RPMI8226 (cell line): ENCODE data around the gene LY6G6C.

Experiments used
- DNase-seq: peaks from one replicate; pipeline ENCODE4 v3.0.0-alpha.2; 2015

Gene LY6G6C

DNA sequence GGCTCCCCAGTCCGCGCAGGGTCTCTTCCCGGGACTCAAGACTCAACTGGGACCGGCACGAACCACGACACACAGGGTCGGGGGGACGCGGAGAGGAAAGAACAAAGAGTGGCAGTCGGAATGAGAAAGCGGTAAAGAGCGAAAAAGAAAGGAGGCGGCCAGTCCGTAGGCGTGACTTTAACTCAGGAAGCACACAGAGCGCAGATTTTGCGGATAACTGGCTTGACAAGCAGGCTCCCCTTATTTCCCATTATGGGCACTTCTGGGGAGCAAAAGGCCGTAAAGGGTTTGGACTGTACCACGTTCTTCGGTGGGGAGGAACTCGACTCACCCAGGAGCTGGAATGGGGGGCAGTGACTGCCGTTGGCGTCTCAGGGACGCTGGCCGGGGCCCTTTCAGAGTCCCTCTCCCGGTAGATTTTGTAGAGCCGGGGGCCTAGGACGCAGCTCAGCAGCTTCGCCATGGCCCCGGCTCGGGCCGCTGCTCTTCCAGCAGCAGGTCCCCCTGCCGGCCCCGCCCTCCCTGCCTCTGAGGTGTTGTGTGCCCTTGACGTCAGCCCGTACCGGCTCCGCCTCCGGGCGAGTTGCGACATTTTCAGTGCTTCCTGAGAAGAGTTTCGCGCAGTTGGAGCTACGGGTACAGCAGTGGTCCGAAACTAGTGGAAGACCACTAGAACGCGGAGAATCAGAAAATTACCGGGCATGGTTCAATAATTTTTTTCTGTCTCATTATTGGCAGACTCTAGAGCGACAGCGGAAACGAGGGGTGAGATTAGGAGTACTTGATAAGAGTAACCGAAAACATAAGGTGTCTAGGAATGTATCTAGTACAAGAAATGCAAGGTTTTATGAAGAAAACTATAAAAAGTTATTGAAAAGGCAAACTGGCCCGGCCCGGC is 18.5 kb downstream of the LY6G6C start, which contains the start of gene ABHD16A:
Gene ABHD16A, minus strand, starts transcription at position 506 of the 898 bp plus-strand sequence. Its CDS starts 43 bp downstream, at position 463.
- DNase-seq: peak; percentile 98

- no peak for DNase-seq
Measured at GRCh38 chr6:31702405-31702818, 19.1 kb downstream of the LY6G6C start.

- peak; percentile 54 for DNase-seq
Measured at GRCh38 chr6:31701666-31702404, 19.7 kb downstream of the LY6G6C start.

- no peak for DNase-seq
Measured at GRCh38 chr6:31700740-31701401, 20.7 kb downstream of the LY6G6C start.

DNA sequence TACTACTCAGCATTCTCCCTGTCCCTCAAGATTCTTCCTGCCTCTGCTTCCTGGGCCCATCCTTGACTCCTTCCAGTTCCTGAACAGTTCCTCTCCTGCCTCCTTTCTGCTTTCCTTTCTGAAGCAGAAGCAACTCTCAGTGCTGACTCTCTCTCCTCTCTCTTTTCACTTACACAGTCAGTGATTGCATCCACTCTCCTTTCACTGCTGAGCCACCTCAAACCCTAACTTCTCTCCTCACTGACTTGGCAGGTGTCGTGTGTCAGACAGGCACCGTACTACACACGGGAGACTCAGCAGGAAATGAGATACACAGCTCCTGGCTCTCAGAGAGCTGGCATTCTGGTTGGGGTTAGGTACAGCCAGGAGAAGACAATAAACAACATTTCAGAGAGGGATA is 24.0 kb downstream of the LY6G6C start:
- DNase-seq: no peak

DNA sequence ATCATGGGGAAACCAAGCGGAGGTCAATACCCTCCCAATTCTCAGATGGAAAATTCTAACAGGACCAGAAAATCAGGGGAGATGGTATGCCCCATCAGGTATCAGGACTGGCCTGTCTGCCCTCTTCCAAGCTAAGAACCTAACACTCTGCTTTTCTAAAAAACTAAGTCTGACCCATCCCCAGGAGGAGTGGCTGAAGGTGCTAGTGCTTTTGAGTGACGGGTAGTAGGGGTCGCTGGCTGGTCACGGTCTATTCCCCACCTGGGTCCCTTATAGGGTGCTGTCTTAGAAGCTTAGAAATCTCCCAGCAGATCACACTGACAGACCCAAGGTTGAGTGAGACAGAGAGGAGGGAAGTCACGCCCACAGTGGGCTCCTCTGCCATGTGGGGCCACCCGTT is 28.0 kb downstream of the LY6G6C start:
- no peak for DNase-seq

GRCh38 chr6:31692886-31693285 is 28.7 kb downstream of the LY6G6C start:
- DNase-seq: no peak

GRCh38 chr6:31692353-31692752 is 29.2 kb downstream of the LY6G6C start:
- DNase-seq: no peak

- DNase-seq: no peak
Measured at GRCh38 chr6:31691564-31692108, 29.9 kb downstream of the LY6G6C start.

GRCh38 chr6:31691078-31691463 is 30.5 kb downstream of the LY6G6C start:
- no peak for DNase-seq

DNA sequence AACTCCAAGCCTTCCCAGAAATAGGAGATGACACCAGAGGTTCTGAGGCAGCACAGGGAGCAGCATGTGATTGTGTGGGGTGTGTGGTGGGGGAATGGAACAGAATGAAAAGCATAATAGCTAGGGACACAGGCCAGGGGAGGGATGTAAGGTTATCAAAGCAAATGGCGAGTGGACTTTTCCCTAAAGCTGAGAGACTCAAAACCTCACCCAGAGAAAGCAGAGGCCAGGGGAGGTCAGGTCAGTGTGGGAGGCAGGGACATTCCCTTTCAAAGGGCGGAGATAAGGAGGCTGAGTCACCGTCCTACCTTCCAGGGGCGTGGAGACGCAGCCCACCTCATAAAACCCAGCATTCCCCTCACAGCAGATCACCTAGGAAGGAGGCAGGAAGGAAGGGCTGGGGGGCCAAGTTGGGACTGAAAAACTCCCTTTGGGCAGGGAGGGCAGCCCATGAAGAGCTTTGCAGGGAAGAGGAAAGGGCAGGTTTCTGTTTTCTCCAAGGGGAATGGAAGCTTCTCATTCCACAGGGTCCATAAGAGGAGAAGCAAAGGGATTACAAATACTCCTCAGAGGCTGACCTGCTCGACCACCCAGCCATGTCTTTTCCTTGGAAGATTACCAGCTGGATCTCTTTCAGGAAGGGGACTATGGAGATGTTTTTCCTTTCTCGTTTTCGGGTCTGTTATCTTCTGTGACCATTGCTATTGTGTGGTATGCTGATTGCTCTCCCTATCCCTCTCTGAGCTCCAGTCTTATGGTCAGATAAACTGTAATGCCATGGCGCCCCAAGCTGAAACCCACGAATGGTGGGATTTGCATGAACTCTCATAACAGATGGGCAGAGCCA is 31.1 kb downstream of the LY6G6C start:
- no peak for DNase-seq

DNA sequence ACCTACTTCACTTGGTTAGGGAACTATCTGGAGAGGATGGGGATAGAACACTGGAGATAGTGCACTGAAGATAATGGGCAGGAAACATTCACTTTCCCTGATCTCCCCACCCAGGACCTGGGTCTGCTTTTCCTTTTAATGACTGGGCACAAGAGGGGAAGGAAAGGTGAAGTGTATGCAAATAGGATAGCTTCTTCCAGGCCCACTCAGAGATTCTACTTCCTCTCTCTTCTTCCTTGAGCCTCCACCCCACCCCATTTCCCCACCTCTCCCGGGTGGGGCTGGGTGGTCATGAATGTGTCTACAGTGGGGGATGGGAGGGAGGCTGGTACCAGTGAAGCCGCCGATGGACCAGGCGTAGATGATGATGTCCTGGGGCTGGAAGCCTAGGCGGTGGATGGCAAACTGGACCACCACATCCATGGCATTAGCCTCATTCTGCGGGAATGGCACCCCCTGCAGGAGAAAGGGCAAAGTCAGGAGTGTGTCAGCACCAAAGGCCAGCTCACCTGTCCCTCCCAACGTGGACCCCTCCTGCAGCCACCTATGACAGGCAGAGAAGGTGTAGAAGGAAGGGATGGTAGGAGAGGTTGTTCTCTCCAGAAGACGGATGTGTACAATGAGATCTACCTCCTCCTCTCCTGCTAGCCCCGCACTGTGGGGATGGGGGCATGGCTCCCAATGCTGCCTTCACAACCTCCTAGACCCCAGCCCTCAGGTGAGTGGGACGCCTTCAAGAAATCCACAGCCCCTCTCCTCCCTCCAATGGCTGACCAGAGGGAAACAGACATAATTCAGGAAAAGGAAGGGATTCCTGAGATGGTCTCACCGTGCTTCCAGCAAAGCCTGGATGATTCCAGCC is 32.1 kb downstream of the LY6G6C start:
- DNase-seq: no peak

DNA sequence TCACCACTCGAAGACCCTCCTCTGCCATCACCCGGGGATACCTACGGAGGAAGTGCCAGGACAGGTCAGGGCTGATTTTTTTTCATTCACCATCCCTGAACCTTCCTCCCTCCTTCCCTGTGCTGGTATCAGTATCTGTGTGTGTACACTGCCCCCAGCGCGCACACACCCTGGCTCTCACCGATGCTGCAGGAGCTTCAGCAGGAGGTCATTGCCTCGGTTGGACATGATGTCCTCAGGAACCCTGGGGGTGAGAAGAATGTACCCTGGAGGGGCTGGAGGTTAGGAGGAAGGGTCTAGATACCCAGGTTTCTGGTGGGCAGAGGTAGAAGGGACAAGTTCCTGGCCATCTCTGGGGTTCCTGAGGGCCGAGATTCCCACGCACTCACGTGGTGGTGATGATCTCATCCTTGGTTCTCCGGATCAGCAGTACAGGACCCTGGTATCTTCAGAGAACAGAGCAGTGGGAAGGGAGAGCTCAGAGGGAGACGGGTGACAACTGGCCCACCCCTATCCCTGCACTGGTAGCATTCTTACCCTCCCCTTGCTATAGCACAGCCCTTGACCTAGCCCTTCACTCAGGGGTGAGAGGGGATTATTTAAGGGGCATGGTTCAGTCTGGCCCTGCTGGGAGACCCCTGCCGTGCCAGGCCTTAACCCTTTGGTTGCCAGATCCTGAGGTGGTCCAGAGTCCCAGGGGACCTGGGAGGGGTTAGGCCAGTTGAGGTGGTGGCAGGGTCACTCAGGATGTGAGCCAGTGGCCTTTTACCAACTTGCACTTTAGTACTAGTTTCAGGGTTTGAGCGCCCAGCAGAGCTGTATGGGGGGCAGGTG is 33.5 kb downstream of the LY6G6C start:
- DNase-seq: no peak

- DNase-seq: no peak
Measured at GRCh38 chr6:31687321-31687720, 34.2 kb downstream of the LY6G6C start.

DNA sequence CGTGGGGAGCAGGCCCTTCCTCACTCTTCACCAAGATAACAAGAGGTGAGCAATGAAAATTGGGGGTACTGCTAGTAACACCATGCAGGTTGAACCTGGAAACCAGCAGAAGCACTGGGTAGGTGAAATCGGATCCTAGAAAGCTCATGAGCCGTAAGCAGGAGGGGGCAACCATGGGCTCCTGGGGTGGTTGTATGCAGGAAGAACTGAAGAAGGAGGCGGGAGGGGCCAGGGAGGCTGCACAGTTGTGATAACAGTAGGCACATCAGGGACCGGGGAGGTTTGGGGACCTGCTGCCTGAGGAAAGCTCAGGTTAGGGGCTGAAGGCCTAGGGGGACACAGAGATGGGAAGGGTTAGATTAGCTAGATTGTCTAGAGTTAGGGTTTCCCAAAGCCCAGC is 35.1 kb downstream of the LY6G6C start:
- no peak for DNase-seq

DNA sequence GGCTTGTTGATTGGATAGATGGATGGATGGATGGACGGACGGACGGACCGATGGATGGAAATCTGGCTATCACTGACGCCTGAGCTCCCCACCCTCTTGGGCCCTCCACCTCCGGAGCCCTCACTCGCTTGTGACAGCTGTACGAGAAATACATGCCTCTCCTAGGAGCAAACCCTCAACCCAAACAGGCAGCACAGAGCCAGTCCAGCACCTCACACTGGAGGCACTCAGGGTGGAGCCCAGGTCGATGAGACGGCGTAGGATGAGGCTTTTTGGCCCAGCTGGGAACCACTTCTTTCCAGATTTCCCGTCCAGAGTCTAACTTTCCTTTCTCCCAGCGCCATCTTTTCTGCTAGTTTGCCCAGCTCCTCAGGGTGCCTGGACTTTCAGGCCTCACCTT is 38.0 kb downstream of the LY6G6C start:
- no peak for DNase-seq

- peak; percentile 68 for DNase-seq
Measured at GRCh38 chr6:31681135-31681671, 40.3 kb downstream of the LY6G6C start.

DNA sequence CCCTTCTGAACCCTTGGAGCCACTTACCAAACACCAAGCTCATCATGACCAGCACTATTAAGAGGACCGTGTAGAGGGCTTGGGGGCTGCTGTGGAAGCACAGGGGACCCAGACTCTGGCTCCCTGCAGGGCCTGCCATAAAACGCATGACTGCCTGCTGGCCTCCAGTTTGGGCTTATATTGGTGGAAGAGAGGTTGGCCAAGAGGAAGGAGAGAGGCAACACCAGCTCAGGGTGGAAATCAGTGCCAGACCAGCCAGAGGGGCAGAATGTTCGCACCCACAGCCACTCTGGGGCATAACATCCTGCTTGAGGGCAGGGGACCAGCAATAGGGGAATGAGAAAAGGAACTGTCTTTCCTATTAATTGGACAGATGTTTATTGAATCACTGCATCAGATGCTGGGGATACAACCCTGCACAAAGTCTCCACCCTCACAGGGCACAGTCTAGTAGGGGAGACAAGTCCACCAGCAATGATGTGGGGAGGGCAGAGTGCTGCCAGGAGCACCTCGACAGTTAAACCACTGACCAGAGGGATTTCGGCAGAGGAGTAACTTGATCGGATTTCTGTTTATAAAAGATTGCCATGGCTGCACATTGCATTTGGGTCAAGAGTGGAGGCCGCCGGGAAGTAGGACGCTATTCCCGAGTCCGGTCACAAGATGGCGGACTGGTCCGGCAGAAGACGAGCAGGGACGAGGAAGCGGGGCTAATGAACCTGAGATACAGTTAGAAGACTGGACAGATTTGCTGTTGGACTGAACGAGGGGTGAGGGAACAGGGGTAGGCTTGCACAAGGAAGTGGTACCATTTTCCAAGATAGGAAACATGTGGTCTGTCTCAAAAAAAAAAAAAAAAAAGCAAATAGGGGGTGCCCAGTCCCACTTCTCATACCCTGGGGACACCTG is 41.1 kb downstream of the LY6G6C start, which contains the start of gene LY6G5C:
Gene LY6G5C, minus strand, starts transcription at position 842 of the 909 bp plus-strand sequence. Its CDS starts 694 bp downstream, at position 148.
- DNase-seq: peak; percentile 77

- DNase-seq: peak; percentile 81
Measured at GRCh38 chr6:31677955-31678354, 43.6 kb downstream of the LY6G6C start.
